Activated B cell treated with CpG ODN at 0.5 μM for 24 hours (primary cell): ENCODE data around the gene ARL13B. TPM values are rescaled to one million over a fixed set of nuclear protein-coding genes. Genes with fewer than 3 reads are reported as not detected.

Source experiments
- ATAC-seq: fragments of 200-7000 bp; cut with Tn5 transposase; one replicate; pipeline ENCODE4 v1.10.0; 2021; ENCODE audit warnings: low read depth, mild to moderate bottlenecking, moderate library complexity
- CTCF ChIA-PET: fragments of 350-600 bp; sonication (Branson Sonifier 250); formaldehyde crosslinking; loops from one replicate; lab custom pipeline; 2021; ENCODE audit warnings: antibody characterized with exemption; lab: Charles Lee
- POLR2A ChIA-PET: fragments of 350-600 bp; sonication (Branson Sonifier 250); formaldehyde crosslinking; loops from one replicate; lab custom pipeline; 2021; ENCODE audit warnings: antibody characterized with exemption; lab: Charles Lee
- DNase-seq: peaks from one replicate; pipeline ENCODE4 v3.0.0; 2022
- H3K27ac Mint-ChIP-seq: one replicate; pipeline ENCODE4 v1.8.0; 2020; ENCODE audit warnings: mixed read lengths
- H3K27me3 Mint-ChIP-seq: one replicate; pipeline ENCODE4 v1.8.0; 2021; ENCODE audit warnings: mixed read lengths
- H3K36me3 Mint-ChIP-seq: one replicate; pipeline ENCODE4 v1.8.0; 2021; ENCODE audit warnings: low read depth, mixed read lengths
- H3K4me1 Mint-ChIP-seq: one replicate; pipeline ENCODE4 v1.8.0; 2021; ENCODE audit warnings: mixed read lengths
- H3K4me3 Mint-ChIP-seq: one replicate; pipeline ENCODE4 v1.8.0; 2020; ENCODE audit warnings: mild to moderate bottlenecking, mixed read lengths
- H3K9me3 Mint-ChIP-seq: one replicate; pipeline ENCODE4 v1.8.0; 2020; ENCODE audit warnings: mixed read lengths
- intact Hi-C: fragments of 100-400 bp; cut with micrococcal nuclease; formaldehyde crosslinking; loops from one replicate; pipeline ENCODE4 v1.15.1; 2024
- total RNA-seq: library from RNA; stranded (reverse); gene quantifications from 2 replicates; pipeline ENCODE4 v1.2.3, GENCODE V29; 2022
- TF ChIP-seq, protein P1 (sequence below): fragments of 200-600 bp; IDR thresholded peaks from one replicate; pipeline ENCODE4 v1.8.0; 2022; ENCODE audit warnings: antibody characterized with exemption, mild to moderate bottlenecking

ARL13B gene
- total RNA-seq, 1 donor from 2014 or later = 12.1 TPM

DNA sequence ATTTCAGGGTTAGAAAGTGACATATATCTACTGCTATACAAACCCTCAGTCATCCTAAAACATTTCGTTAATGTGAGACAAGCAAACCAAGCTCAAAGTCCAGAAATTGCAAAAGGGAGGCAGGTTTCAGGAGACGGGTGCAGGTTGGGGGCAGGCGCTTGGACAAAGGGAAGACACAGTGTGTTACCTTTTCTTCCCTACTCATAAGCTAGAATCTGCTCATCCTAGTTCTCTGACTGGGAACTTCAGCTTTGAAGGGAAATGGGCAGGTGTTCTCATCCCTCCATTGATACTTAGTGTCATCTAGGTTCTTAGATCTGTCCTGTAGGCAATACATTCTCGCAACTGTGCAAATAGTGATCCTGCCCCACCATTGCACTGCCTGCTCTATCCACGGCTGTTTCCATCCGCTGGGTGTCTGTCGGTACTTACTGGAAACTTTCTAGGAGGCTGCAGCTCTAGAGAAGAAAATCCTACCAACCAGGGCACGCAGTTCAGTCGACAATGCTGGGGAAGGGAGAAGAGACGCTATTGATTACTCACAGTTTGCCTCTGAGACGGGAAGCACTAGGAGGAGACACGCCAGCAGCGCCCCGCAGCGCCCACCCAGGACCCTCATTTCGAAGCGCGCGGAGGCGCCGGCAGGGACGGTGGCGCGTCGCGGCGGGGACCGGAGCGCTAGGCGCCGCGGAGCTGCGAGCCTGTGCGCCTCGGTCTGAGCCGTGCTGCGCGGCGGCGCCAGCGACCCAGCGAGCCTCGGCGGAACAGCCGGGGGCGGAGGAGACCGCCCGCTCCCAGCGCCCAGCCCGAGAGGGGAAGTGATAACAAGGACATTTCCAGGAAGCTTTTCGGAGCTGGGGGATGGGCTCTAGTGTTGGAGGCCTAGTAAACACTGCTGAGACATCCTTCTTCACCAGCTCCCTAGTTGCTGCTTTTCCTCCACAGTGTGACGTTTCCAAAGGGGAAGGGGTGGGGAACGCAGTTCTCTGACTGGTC lies 6.5 kb upstream of the ARL13B start, which contains the start of gene PROS1:
Gene PROS1 (minus strand): TSS at position 766 of the 996 bp plus-strand sequence. CDS start 147 bp downstream, at position 619.
- ChIA-PET CTCF (no interaction called here), POLR2A (no interaction called here)
- Mint-ChIP-seq H3K9me3 (no peaks in the 10 kb centered on the region), H3K36me3 (no peaks in the 10 kb centered on the region), H3K4me1 (peaks cover 11% of the 10 kb centered on the region), H3K4me3 (peak within 1 kb of the TSS; percentile 84), H3K27ac (no peak within 1 kb of the TSS), H3K27me3 (peaks cover 15% of the 10 kb centered on the region)
- TF ChIP-seq, protein P1, sequence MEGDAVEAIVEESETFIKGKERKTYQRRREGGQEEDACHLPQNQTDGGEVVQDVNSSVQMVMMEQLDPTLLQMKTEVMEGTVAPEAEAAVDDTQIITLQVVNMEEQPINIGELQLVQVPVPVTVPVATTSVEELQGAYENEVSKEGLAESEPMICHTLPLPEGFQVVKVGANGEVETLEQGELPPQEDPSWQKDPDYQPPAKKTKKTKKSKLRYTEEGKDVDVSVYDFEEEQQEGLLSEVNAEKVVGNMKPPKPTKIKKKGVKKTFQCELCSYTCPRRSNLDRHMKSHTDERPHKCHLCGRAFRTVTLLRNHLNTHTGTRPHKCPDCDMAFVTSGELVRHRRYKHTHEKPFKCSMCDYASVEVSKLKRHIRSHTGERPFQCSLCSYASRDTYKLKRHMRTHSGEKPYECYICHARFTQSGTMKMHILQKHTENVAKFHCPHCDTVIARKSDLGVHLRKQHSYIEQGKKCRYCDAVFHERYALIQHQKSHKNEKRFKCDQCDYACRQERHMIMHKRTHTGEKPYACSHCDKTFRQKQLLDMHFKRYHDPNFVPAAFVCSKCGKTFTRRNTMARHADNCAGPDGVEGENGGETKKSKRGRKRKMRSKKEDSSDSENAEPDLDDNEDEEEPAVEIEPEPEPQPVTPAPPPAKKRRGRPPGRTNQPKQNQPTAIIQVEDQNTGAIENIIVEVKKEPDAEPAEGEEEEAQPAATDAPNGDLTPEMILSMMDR = no peak
- DNase-seq (peak; percentile 38), ATAC-seq (peak; percentile 94)
- intact Hi-C loops = no loop called here

DNA sequence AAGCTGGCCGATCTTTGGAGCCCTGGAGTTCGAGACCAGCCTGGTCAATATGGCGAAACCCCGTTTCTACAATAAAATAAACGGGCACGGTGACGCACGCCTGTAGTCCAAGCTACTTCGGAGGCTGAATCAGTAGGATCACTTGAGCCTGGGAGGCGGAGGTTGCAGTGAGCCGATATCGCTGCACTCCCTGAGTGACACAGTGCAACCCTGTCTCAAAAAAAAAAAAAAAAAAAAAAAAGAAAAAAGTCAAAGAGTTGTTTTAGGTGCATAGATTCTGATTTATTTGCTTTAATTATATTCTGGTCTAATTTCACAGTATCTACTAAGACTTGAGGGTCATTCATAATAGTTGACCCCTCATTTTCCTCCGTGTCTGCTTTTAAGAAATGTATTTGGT lies 1.7 kb downstream of the ARL13B start:
- intact Hi-C loops = loop anchor here (2.0 kb wide), 1 partner anchor 23 kb away; no protein-coding TSS in a partner anchor
- ChIA-PET CTCF (no interaction called here), POLR2A (no interaction called here)
- H3K27ac Mint-ChIP-seq = no peak overlapping the region
- TF ChIP-seq, protein P1 = no peak
- H3K4me3 Mint-ChIP-seq = no peak overlapping the region
- DNase-seq (no peak), ATAC-seq (no peak)
- no peaks in the 10 kb centered on the region for H3K9me3 Mint-ChIP-seq
- H3K36me3 Mint-ChIP-seq = no peaks in the 10 kb centered on the region
- H3K27me3 Mint-ChIP-seq = no peaks in the 10 kb centered on the region
- H3K4me1 Mint-ChIP-seq = peaks cover 14% of the 10 kb centered on the region

DNA sequence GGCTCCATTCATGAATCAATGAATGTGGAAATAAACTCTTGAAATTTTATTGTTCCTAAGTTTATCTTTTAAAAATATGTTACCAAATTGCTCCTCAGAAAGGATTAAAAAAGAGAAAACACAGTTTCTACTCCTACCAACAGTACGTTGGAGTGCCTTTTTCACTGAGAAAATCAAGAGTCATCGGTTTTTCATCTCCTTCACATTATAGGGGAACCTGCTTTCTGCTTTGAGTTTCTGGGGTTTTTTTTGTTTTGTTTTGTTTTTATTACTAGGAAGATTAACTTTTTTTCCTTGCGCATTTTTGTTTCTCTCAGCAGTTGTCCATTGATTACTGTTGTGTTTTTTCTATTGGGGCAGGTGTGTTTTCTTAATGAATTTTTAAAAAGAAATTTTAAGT lies 3.5 kb downstream of the ARL13B start:
- Mint-ChIP-seq H3K27me3 (no peaks in the 10 kb centered on the region), H3K27ac (no peak overlapping the region), H3K4me3 (no peak overlapping the region), H3K9me3 (no peaks in the 10 kb centered on the region), H3K36me3 (no peaks in the 10 kb centered on the region), H3K4me1 (peaks cover 14% of the 10 kb centered on the region)
- intact Hi-C loops = no loop called here
- DNase-seq (no peak), ATAC-seq (no peak)
- ChIA-PET POLR2A (no interaction called here), CTCF (no interaction called here)
- TF ChIP-seq, protein P1 = no peak

DNA sequence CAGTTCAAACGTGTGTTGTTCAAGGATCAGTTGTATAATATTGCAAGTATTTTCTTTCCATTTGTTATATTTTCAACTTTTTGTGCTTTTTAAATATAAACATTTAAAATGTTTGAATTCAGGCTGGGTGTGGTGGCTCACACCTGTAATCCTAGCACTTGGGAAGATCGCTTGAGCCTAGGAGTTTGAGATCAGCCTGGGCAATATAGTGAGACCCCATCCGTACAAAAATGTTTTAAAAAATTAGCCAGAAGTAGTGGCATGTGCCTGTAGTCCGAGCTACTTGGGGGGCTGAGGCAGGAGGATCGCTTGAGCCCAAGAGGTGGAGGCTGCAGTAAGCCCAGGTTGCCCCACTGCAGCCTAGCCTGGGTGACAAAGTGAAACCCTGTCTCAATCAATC lies 4.7 kb downstream of the ARL13B start:
- Mint-ChIP-seq H3K4me1 (peaks cover 10% of the 10 kb centered on the region), H3K4me3 (no peak overlapping the region), H3K9me3 (no peaks in the 10 kb centered on the region), H3K27me3 (no peaks in the 10 kb centered on the region), H3K27ac (no peak overlapping the region), H3K36me3 (no peaks in the 10 kb centered on the region)
- intact Hi-C loops = no loop called here
- ChIA-PET POLR2A (no interaction called here), CTCF (interaction anchor here (1.3 kb wide), 1 partner anchor 85 kb away, joined by 3 read pairs; no protein-coding TSS in a partner anchor)
- no peak for DNase-seq
- ATAC-seq = no peak
- TF ChIP-seq, protein P1 = no peak

DNA sequence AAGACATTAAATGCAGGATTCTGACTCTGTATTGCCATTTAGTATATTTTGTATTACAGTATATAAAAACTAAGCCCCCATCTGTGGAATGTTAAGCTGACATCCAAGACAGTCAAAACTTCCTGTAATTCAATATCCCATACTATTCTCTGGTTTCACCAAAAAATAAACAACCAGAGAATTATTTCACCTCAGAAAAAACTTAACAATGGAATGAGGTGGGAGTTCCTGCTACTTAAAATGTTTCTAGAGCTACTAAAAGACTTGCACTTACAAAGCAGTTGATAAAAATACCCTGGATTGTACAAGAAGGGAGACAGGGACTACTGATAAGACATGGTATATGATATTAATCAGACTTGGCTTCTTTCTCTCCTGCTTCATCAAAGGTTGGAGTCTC lies 8.3 kb downstream of the ARL13B start:
- no peaks in the 10 kb centered on the region for H3K4me1 Mint-ChIP-seq
- no peaks in the 10 kb centered on the region for H3K9me3 Mint-ChIP-seq
- ChIA-PET POLR2A (no interaction called here), CTCF (no interaction called here)
- intact Hi-C loops = no loop called here
- TF ChIP-seq, protein P1 = no peak
- H3K4me3 Mint-ChIP-seq = no peak overlapping the region
- no peaks in the 10 kb centered on the region for H3K36me3 Mint-ChIP-seq
- DNase-seq (no peak), ATAC-seq (no peak)
- no peak overlapping the region for H3K27ac Mint-ChIP-seq
- H3K27me3 Mint-ChIP-seq = no peaks in the 10 kb centered on the region
